AG09319 (cell line): ENCODE data around the gene ITPRIPL1.

Experiments used
- DNase-seq: peaks from one replicate; pipeline ENCODE4 v3.0.0-alpha.2; 2010; ENCODE audit warnings: low read depth; ENCODE audit errors: extremely low read depth
- CTCF ChIP-seq: IDR thresholded peaks from 2 replicates; pipeline ENCODE4 v1.5.1; 2011; ENCODE audit warnings: low read depth, mild to moderate bottlenecking, inconsistent platforms, low read length, moderate library complexity

The ITPRIPL1 gene

GRCh38 chr2:96345438-96345837 lies 20.3 kb downstream of the ITPRIPL1 start:
- no peak for DNase-seq
- no peak for TF ChIP-seq CTCF

- TF ChIP-seq CTCF = no peak
- no peak for DNase-seq
These were observed 20.8 kb downstream of the ITPRIPL1 start for GRCh38 chr2:96345868-96346462.

- no peak for TF ChIP-seq CTCF
- no peak for DNase-seq
These were observed 22.3 kb downstream of the ITPRIPL1 start for GRCh38 chr2:96347395-96347794.

GRCh38 chr2:96353032-96353561 lies 28.0 kb downstream of the ITPRIPL1 start:
- no peak for TF ChIP-seq CTCF
- no peak for DNase-seq

- no peak for TF ChIP-seq CTCF
- peak; percentile 19 for DNase-seq
These were observed 28.5 kb downstream of the ITPRIPL1 start for GRCh38 chr2:96353606-96354101.

GRCh38 chr2:96354492-96354891 lies 29.4 kb downstream of the ITPRIPL1 start:
- TF ChIP-seq CTCF = no peak
- DNase-seq = no peak

GRCh38 chr2:96356889-96357288 lies 31.8 kb downstream of the ITPRIPL1 start:
- no peak for TF ChIP-seq CTCF
- no peak for DNase-seq
